HEK293 (cell line): ENCODE data around the gene AGAP1.

Experiments used
- CTCF ChIA-PET: fragments of 350-600 bp; formaldehyde crosslinking; extraction: SDS; loops from one replicate; lab custom pipeline; 2021; ENCODE audit warnings: antibody characterized with exemption; lab: Yijun Ruan, JAX
- POLR2A ChIA-PET: fragments of 300-600 bp; formaldehyde crosslinking; extraction: SDS; loops from one replicate; lab custom pipeline; 2020; ENCODE audit warnings: antibody characterized with exemption, inconsistent platforms; lab: Yijun Ruan, JAX
- H3K27ac ChIP-seq: fragments of 200-500 bp; sonication (Bioruptor generic); 2 replicates; pipeline ENCODE4 v1.5.1; 2014; ENCODE audit warnings: low read depth, low read length, control low read depth, inconsistent platforms; ENCODE audit errors: extremely low read depth
- H3K36me3 ChIP-seq, 2 experiments: fragments of 200-500 bp in 1 of 2; sonication (Bioruptor generic) in 1 of 2; 1 replicate in 1 of 2; 2 replicates in 1 of 2; pipeline ENCODE4 v1.5.1; 2014 to 2017; ENCODE audit warnings: inconsistent platforms in 2 of 2, low read length in 2 of 2; ENCODE audit not compliant: control insufficient read depth in 2 of 2, insufficient read depth in 1 of 2
- H3K4me1 ChIP-seq: fragments of 200-500 bp; sonication (Bioruptor generic); 2 replicates; pipeline ENCODE4 v1.5.1; 2014; ENCODE audit warnings: mild to moderate bottlenecking, low read length, inconsistent platforms; ENCODE audit not compliant: control insufficient read depth, insufficient read depth
- H3K4me3 ChIP-seq: 2 replicates; pipeline ENCODE4 v1.5.1; 2011; ENCODE audit warnings: low read depth, mild to moderate bottlenecking, control low read depth, low read length, moderate library complexity
- H3K9me3 ChIP-seq: fragments of 200-500 bp; sonication (Bioruptor generic); 2 replicates; pipeline ENCODE4 v1.5.1; 2014; ENCODE audit warnings: low read depth, low read length, inconsistent platforms; ENCODE audit not compliant: control insufficient read depth, insufficient read depth
- ATF2 ChIP-seq: fragments of 450-650 bp; formaldehyde crosslinking; IDR thresholded peaks from 2 replicates; pipeline ENCODE4 v1.5.1; 2016; ENCODE audit warnings: missing biosample characterization, missing genetic modification characterization, low read depth
- BCL11A ChIP-seq: fragments of 450-650 bp; formaldehyde crosslinking; IDR thresholded peaks from 2 replicates; pipeline ENCODE4 v1.5.1; 2016; ENCODE audit warnings: low read depth, missing biosample characterization, missing genetic modification characterization
- KLF17 ChIP-seq: fragments of 450-650 bp; formaldehyde crosslinking; IDR thresholded peaks from 2 replicates; pipeline ENCODE4 v1.5.1; 2016; ENCODE audit warnings: missing biosample characterization, missing genetic modification characterization
- MYNN ChIP-seq: fragments of 450-650 bp; formaldehyde crosslinking; IDR thresholded peaks from 2 replicates; pipeline ENCODE4 v1.5.1; 2016; ENCODE audit warnings: missing biosample characterization, missing genetic modification characterization, borderline replicate concordance
- OSR2 ChIP-seq: fragments of 450-650 bp; formaldehyde crosslinking; IDR thresholded peaks from 2 replicates; pipeline ENCODE4 v1.5.1; 2016; ENCODE audit warnings: missing biosample characterization, missing genetic modification characterization
- PRDM10 ChIP-seq: fragments of 450-650 bp; formaldehyde crosslinking; IDR thresholded peaks from 2 replicates; pipeline ENCODE4 v1.5.1; 2016; ENCODE audit warnings: missing biosample characterization, missing genetic modification characterization
- ZBTB20 ChIP-seq: fragments of 450-650 bp; formaldehyde crosslinking; IDR thresholded peaks from 2 replicates; pipeline ENCODE4 v1.5.1; 2016; ENCODE audit warnings: missing biosample characterization, missing genetic modification characterization
- ZBTB6 ChIP-seq: fragments of 450-650 bp; formaldehyde crosslinking; IDR thresholded peaks from 2 replicates; pipeline ENCODE4 v1.5.1; 2017; ENCODE audit warnings: missing biosample characterization, missing genetic modification characterization
- ZNF10 ChIP-seq: fragments of 450-650 bp; formaldehyde crosslinking; IDR thresholded peaks from 2 replicates; pipeline ENCODE4 v1.5.1; 2017; ENCODE audit warnings: missing biosample characterization, missing genetic modification characterization
- ZNF138 ChIP-seq: fragments of 450-650 bp; formaldehyde crosslinking; IDR thresholded peaks from 2 replicates; pipeline ENCODE4 v1.5.1; 2016; ENCODE audit warnings: missing biosample characterization, missing genetic modification characterization, borderline replicate concordance
- ZNF221 ChIP-seq: fragments of 450-650 bp; formaldehyde crosslinking; IDR thresholded peaks from 2 replicates; pipeline ENCODE4 v1.5.1; 2017; ENCODE audit warnings: missing biosample characterization, missing genetic modification characterization, borderline replicate concordance
- ZNF48 ChIP-seq: fragments of 450-650 bp; formaldehyde crosslinking; IDR thresholded peaks from 2 replicates; pipeline ENCODE4 v1.5.1; 2016; ENCODE audit warnings: missing biosample characterization, missing genetic modification characterization
- ZNF596 ChIP-seq: fragments of 450-650 bp; IDR thresholded peaks from 2 replicates; pipeline ENCODE4 v1.5.0; 2018; ENCODE audit warnings: missing biosample characterization, mild to moderate bottlenecking, missing genetic modification characterization, moderate library complexity
- ZNF610 ChIP-seq: fragments of 450-650 bp; formaldehyde crosslinking; IDR thresholded peaks from 2 replicates; pipeline ENCODE4 v1.5.1; 2016; ENCODE audit warnings: missing biosample characterization, missing genetic modification characterization, borderline replicate concordance
- ZNF624 ChIP-seq: fragments of 450-650 bp; formaldehyde crosslinking; IDR thresholded peaks from 2 replicates; pipeline ENCODE4 v1.5.1; 2017; ENCODE audit warnings: missing biosample characterization, missing genetic modification characterization
- ZNF701 ChIP-seq: fragments of 450-650 bp; formaldehyde crosslinking; IDR thresholded peaks from 2 replicates; pipeline ENCODE4 v1.5.1; 2016; ENCODE audit warnings: missing biosample characterization, missing genetic modification characterization
- TF ChIP-seq, protein P1 (sequence below): fragments of 450-650 bp; formaldehyde crosslinking; IDR thresholded peaks from 2 replicates; pipeline ENCODE4 v1.5.1; 2016; ENCODE audit warnings: missing biosample characterization, missing genetic modification characterization
- TF ChIP-seq, protein P2 (sequence below): fragments of 450-650 bp; IDR thresholded peaks from 2 replicates; pipeline ENCODE4 v1.5.1; 2018; ENCODE audit warnings: missing biosample characterization, missing genetic modification characterization

Gene AGAP1

GRCh38 chr2:236061899-236062298 lies 568.1 kb downstream of the AGAP1 start:
- Histone ChIP-seq H3K36me3 (peaks cover 0 to 4% of the 10 kb centered on the region in 2 experiments; a peak in 1 of 3 replicates), H3K4me3 (no peak overlapping the region), H3K9me3 (peaks cover 6% of the 10 kb centered on the region; the same call in 1 of the 2 replicates), H3K4me1 (no peaks in the 10 kb centered on the region), H3K27ac (no peak overlapping the region)
- POLR2A ChIA-PET: no interaction called here
- TF ChIP-seq ZNF701 (no peak), ZNF596 (no peak), ZNF610 (tag by site-specific recombination) (no peak), OSR2 (tag by site-specific recombination) (no peak), ZNF624 (tag by site-specific recombination) (no peak), KLF17 (tag by site-specific recombination) (no peak), MYNN (tag by site-specific recombination) (no peak), PRDM10 (no peak), BCL11A (tag by site-specific recombination) (no peak), ZNF221 (tag by site-specific recombination) (no peak), ZNF10 (tag by site-specific recombination) (no peak), ATF2 (tag by site-specific recombination) (no peak), ZNF48 (tag by site-specific recombination) (no peak), ZNF138 (tag by site-specific recombination) (no peak), ZBTB6 (no peak), ZBTB20 (tag by site-specific recombination) (no peak)
- TF ChIP-seq, protein P1, sequence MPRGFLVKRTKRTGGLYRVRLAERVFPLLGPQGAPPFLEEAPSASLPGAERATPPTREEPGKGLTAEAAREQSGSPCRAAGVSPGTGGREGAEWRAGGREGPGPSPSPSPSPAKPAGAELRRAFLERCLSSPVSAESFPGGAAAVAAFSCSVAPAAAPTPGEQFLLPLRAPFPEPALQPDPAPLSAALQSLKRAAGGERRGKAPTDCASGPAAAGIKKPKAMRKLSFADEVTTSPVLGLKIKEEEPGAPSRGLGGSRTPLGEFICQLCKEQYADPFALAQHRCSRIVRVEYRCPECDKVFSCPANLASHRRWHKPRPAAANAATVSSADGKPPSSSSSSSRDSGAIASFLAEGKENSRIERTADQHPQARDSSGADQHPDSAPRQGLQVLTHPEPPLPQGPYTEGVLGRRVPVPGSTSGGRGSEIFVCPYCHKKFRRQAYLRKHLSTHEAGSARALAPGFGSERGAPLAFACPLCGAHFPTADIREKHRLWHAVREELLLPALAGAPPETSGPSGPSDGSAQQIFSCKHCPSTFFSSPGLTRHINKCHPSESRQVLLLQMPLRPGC: no peak
- TF ChIP-seq, protein P2, sequence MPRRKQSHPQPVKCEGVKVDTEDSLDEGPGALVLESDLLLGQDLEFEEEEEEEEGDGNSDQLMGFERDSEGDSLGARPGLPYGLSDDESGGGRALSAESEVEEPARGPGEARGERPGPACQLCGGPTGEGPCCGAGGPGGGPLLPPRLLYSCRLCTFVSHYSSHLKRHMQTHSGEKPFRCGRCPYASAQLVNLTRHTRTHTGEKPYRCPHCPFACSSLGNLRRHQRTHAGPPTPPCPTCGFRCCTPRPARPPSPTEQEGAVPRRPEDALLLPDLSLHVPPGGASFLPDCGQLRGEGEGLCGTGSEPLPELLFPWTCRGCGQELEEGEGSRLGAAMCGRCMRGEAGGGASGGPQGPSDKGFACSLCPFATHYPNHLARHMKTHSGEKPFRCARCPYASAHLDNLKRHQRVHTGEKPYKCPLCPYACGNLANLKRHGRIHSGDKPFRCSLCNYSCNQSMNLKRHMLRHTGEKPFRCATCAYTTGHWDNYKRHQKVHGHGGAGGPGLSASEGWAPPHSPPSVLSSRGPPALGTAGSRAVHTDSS: no peak
- CTCF ChIA-PET: no interaction called here
